Stimulated activated effector memory CD8-positive, alpha-beta T cell treated with anti-CD3 and anti-CD28 coated beads, Interleukin-12 subunit alpha, Interleukin-12 subunit beta, amount 100 ng/mL, for 72 hours (primary cell): ENCODE data around the gene KRT33B.

Source experiments
- ATAC-seq: fragments of 150-1000 bp; cut with Tn5 transposase; 2 replicates; pipeline ENCODE4 v1.10.0; 2021
- DNase-seq, 2 donors: peaks; one replicate each; pipeline ENCODE4 v3.0.0; 2021 to 2022; ENCODE audit warnings: low spot score in 2 of 2
- H3K27ac Mint-ChIP-seq: one replicate; pipeline ENCODE4 v1.8.0; 2022; ENCODE audit warnings: mild to moderate bottlenecking, mixed read lengths
- H3K36me3 Mint-ChIP-seq: one replicate; pipeline ENCODE4 v1.8.0; 2022; ENCODE audit warnings: mild to moderate bottlenecking, mixed read lengths
- H3K4me1 Mint-ChIP-seq: one replicate; pipeline ENCODE4 v1.8.0; 2022; ENCODE audit warnings: mixed read lengths
- H3K4me3 Mint-ChIP-seq: one replicate; pipeline ENCODE4 v1.8.0; 2022; ENCODE audit warnings: mild to moderate bottlenecking, mixed read lengths
- H3K9me3 Mint-ChIP-seq: one replicate; pipeline ENCODE4 v1.8.0; 2022; ENCODE audit warnings: mixed read lengths

The KRT33B gene

GRCh38 chr17:41340934-41341861 lies 28.4 kb downstream of the KRT33B start:
- Mint-ChIP-seq H3K9me3 (peaks cover 8% of the 10 kb centered on the region), H3K4me3 (peak overlapping the region; percentile 22), H3K27ac (peak overlapping the region; percentile 0), H3K4me1 (peaks cover 43% of the 10 kb centered on the region), H3K36me3 (peaks cover 5% of the 10 kb centered on the region)
- DNase-seq: peak in 1 of 2 donors; percentile 54
- peak; percentile 79 for ATAC-seq

GRCh38 chr17:41340494-41340893 lies 29.1 kb downstream of the KRT33B start:
- H3K36me3 Mint-ChIP-seq: peaks cover 5% of the 10 kb centered on the region
- peaks cover 8% of the 10 kb centered on the region for H3K9me3 Mint-ChIP-seq
- DNase-seq (peak in 1 of 2 donors; percentile 47), ATAC-seq (no peak)
- H3K4me3 Mint-ChIP-seq: peak overlapping the region; percentile 22
- H3K27ac Mint-ChIP-seq: peak overlapping the region; percentile 29
- peaks cover 51% of the 10 kb centered on the region for H3K4me1 Mint-ChIP-seq

DNA sequence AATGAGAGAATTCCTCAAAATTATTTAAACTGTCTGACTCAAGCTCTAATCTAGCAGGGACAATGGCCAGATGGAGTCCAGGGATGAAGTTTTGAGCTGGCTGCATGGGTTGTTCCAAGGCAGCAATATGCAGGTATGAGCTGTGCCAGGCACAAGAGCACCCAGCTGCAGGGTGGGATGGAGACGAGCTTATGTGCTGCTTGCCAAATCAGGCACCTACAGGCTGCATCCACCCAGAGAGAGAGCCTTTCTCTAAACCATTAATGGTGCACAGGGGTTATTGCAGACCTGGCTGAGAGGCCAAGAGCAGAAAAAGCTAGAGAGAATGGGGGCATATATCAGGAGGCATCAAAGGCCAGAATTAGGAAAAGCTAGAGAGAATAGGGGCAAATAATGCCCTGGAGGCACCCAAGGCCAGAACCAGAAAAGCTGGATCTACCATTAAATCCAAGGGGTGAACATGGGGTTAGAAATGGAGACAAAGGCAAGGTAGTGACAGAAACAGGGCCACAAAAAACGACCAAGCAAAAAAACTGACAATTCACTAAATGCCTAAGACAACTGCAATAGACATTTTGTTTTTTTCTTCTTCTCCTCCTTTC lies 29.9 kb downstream of the KRT33B start:
- H3K4me3 Mint-ChIP-seq: peak overlapping the region; percentile 22
- peaks cover 8% of the 10 kb centered on the region for H3K9me3 Mint-ChIP-seq
- H3K36me3 Mint-ChIP-seq: peaks cover 5% of the 10 kb centered on the region
- H3K4me1 Mint-ChIP-seq: peaks cover 59% of the 10 kb centered on the region
- H3K27ac Mint-ChIP-seq: peak overlapping the region; percentile 29
- peak in 1 of 2 donors; percentile 47 for DNase-seq
- ATAC-seq: no peak

- peaks cover 8% of the 10 kb centered on the region for H3K9me3 Mint-ChIP-seq
These were observed 30.6 kb downstream of the KRT33B start for GRCh38 chr17:41338961-41339485.

GRCh38 chr17:41335747-41336146 lies 33.9 kb downstream of the KRT33B start:
- Mint-ChIP-seq H3K4me3 (no peak overlapping the region), H3K36me3 (no peaks in the 10 kb centered on the region), H3K27ac (peak overlapping the region; percentile 78), H3K4me1 (peaks cover 58% of the 10 kb centered on the region), H3K9me3 (no peaks in the 10 kb centered on the region)
- DNase-seq (peak in 1 of 2 donors; percentile 39), ATAC-seq (no peak)

More at GRCh38 chr17:41338961-41339485, 30.6 kb downstream of the KRT33B start:
- ATAC-seq (peak; percentile 82), DNase-seq (no peak)
- Mint-ChIP-seq H3K4me3 (peak overlapping the region; percentile 22), H3K27ac (peak overlapping the region; percentile 29), H3K36me3 (peaks cover 5% of the 10 kb centered on the region), H3K4me1 (peaks cover 65% of the 10 kb centered on the region)

GRCh38 chr17:41334385-41335305 lies 35.0 kb downstream of the KRT33B start:
- Mint-ChIP-seq H3K4me1 (peaks cover 47% of the 10 kb centered on the region), H3K27ac (peak overlapping the region; percentile 78), H3K4me3 (no peak overlapping the region), H3K36me3 (no peaks in the 10 kb centered on the region), H3K9me3 (no peaks in the 10 kb centered on the region)
- ATAC-seq: no peak
- peak in 1 of 2 donors; percentile 46 for DNase-seq

- DNase-seq: no peak
- Mint-ChIP-seq H3K4me3 (no peak overlapping the region), H3K36me3 (no peaks in the 10 kb centered on the region), H3K9me3 (no peaks in the 10 kb centered on the region), H3K4me1 (peaks cover 40% of the 10 kb centered on the region), H3K27ac (peak overlapping the region; percentile 65)
- no peak for ATAC-seq
These were observed 35.8 kb downstream of the KRT33B start for GRCh38 chr17:41333836-41334235.

GRCh38 chr17:41333098-41333497 lies 36.5 kb downstream of the KRT33B start:
- DNase-seq (peak in 1 of 2 donors; percentile 22), ATAC-seq (no peak)
- Mint-ChIP-seq H3K4me1 (peaks cover 45% of the 10 kb centered on the region), H3K27ac (peak overlapping the region; percentile 65), H3K9me3 (no peaks in the 10 kb centered on the region), H3K4me3 (no peak overlapping the region), H3K36me3 (no peaks in the 10 kb centered on the region)

DNA sequence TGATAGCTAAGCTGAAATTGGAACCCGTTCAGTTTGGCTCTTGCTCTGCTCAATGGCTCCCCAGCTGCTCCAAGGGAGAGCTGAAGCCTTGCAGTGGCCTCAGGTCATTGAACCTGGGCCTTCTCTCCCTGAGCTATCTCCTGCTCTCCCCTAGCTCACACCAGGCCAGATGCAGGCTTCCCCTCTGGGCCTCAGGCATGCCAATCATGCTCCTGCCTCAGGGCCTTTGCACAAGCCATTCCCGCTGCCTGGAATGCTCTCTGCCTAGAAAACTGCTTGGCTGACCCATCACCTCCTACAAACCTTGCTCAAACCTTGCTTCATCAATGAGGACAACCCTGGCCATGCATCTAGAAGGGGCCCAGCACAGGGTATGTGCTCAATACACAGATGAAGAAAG lies 37.4 kb downstream of the KRT33B start:
- Mint-ChIP-seq H3K9me3 (no peaks in the 10 kb centered on the region), H3K27ac (no peak overlapping the region), H3K4me3 (no peak overlapping the region), H3K36me3 (no peaks in the 10 kb centered on the region), H3K4me1 (peaks cover 50% of the 10 kb centered on the region)
- DNase-seq (no peak), ATAC-seq (no peak)

- Mint-ChIP-seq H3K36me3 (no peaks in the 10 kb centered on the region), H3K4me1 (peaks cover 57% of the 10 kb centered on the region), H3K27ac (no peak overlapping the region), H3K9me3 (no peaks in the 10 kb centered on the region), H3K4me3 (no peak overlapping the region)
- DNase-seq (peak in 1 of 2 donors; percentile 38), ATAC-seq (no peak)
These were observed 38.0 kb downstream of the KRT33B start for GRCh38 chr17:41331606-41332005.

- DNase-seq (no peak), ATAC-seq (no peak)
- no peak overlapping the region for H3K4me3 Mint-ChIP-seq
- H3K4me1 Mint-ChIP-seq: peaks cover 43% of the 10 kb centered on the region
- H3K27ac Mint-ChIP-seq: no peak overlapping the region
- H3K9me3 Mint-ChIP-seq: no peaks in the 10 kb centered on the region
- peaks cover 1% of the 10 kb centered on the region for H3K36me3 Mint-ChIP-seq
These were observed 40.2 kb downstream of the KRT33B start for GRCh38 chr17:41329279-41329948.

DNA sequence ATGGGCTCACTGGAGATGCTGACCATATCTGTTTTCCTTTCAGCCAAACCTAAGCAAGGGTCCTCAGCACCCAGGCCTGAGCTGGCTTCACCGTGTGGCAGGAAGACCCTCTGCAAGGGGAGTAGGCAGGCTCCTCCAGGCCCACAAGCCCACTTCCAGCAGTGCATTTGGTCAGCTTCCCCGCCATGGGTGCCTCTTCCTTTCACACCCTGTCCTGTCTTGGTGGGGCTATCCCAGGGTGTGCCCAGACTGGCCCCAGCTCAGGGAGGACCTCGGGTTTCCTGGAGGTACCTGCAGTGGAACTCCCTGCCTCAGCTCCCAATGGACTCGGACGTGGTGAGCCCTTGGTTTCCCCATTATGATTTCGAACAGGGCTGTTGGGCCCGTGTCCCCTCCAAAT lies 41.4 kb downstream of the KRT33B start:
- H3K36me3 Mint-ChIP-seq: peaks cover 6% of the 10 kb centered on the region
- H3K4me1 Mint-ChIP-seq: peaks cover 43% of the 10 kb centered on the region
- H3K27ac Mint-ChIP-seq: no peak overlapping the region
- no peaks in the 10 kb centered on the region for H3K9me3 Mint-ChIP-seq
- no peak overlapping the region for H3K4me3 Mint-ChIP-seq
- no peak for ATAC-seq
- no peak for DNase-seq

DNA sequence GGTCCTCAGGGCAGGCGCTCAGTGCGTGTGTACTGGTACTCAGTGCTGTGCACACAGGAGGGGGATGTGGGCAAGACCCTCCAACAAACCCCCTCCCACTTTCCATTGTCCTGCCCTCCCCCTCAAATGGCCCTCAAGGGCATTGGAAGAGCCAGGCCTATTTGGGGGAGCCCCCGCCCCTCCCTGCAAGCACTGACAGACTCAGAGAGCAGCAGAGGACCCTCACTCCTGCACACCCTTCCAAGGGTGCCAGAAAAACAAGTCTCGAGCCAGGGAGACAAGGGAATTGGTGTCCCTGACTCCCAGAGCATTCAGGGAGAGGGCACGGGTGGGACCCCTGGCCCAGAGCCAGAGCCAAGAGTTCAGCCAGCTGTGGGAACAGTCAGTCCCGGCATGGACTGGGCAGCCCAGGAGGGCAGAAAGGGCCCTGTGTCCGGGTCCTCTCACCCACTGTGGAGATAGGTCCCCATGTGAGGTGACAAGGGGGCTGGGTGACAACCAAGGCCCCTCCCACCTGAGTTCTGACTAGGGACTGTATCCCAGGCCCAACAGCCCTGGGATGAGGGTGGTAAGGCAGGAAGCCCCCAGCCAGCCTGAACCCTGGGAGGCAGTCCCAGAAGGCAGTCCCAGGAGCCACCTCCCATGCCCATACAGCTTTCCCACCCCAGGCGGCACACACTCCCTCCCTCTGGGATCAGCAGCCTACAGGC lies 42.0 kb downstream of the KRT33B start:
- Mint-ChIP-seq H3K4me3 (no peak overlapping the region), H3K27ac (peak overlapping the region; percentile 76), H3K9me3 (no peaks in the 10 kb centered on the region), H3K4me1 (peaks cover 46% of the 10 kb centered on the region), H3K36me3 (peaks cover 6% of the 10 kb centered on the region)
- DNase-seq: no peak
- ATAC-seq: no peak
